ENCODE measurements around the gene SUGCT.

The SUGCT gene

GRCh38 chr7:40701836-40702551 lies 567.2 kb downstream of the SUGCT start:
- DNase-seq: peak; percentile 69

GRCh38 chr7:40704172-40704571 lies 569.4 kb downstream of the SUGCT start:
- no peak for DNase-seq

- DNase-seq: peak; percentile 58
Observed at GRCh38 chr7:40706829-40707228, 572.0 kb downstream of the SUGCT start.

GRCh38 chr7:40709062-40709964 lies 574.5 kb downstream of the SUGCT start:
- DNase-seq: no peak

- no peak for DNase-seq
Observed at GRCh38 chr7:40711706-40712105, 576.9 kb downstream of the SUGCT start.

- DNase-seq: no peak
Observed at GRCh38 chr7:40714363-40715052, 579.7 kb downstream of the SUGCT start.

GRCh38 chr7:40715053-40715430 lies 580.2 kb downstream of the SUGCT start:
- DNase-seq: no peak

- DNase-seq: no peak
Observed at GRCh38 chr7:40716052-40716451, 581.2 kb downstream of the SUGCT start.

- DNase-seq: peak; percentile 99
Observed at GRCh38 chr7:40717242-40717641, 582.4 kb downstream of the SUGCT start.

- no peak for DNase-seq
Observed at GRCh38 chr7:40720416-40720815, 585.6 kb downstream of the SUGCT start.

GRCh38 chr7:40721342-40721949 lies 586.6 kb downstream of the SUGCT start:
- no peak for DNase-seq

- DNase-seq: no peak
Observed at GRCh38 chr7:40722242-40722641, 587.4 kb downstream of the SUGCT start.

- DNase-seq: no peak
Observed at GRCh38 chr7:40723829-40724228, 589.0 kb downstream of the SUGCT start.

GRCh38 chr7:40726559-40726958 lies 591.8 kb downstream of the SUGCT start:
- DNase-seq: no peak

- DNase-seq: peak; percentile 81
Observed at GRCh38 chr7:40733114-40733513, 598.3 kb downstream of the SUGCT start.

- DNase-seq: no peak
Observed at GRCh38 chr7:40733578-40733977, 598.8 kb downstream of the SUGCT start.

- DNase-seq: no peak
Observed at GRCh38 chr7:40739257-40739656, 604.5 kb downstream of the SUGCT start.

GRCh38 chr7:40742270-40742669 lies 607.5 kb downstream of the SUGCT start:
- no peak for DNase-seq

- DNase-seq: no peak
Observed at GRCh38 chr7:40746841-40747556, 612.2 kb downstream of the SUGCT start.

GRCh38 chr7:40747856-40748255 lies 613.1 kb downstream of the SUGCT start:
- no peak for DNase-seq

GRCh38 chr7:40749877-40750276 lies 615.1 kb downstream of the SUGCT start:
- DNase-seq: no peak

GRCh38 chr7:40753455-40753854 lies 618.6 kb downstream of the SUGCT start:
- no peak for DNase-seq

Measured in islet precursor cell (in vitro differentiated cells).